Measurements from ENCODE around the gene TNFRSF18.

TNFRSF18 gene

DNA sequence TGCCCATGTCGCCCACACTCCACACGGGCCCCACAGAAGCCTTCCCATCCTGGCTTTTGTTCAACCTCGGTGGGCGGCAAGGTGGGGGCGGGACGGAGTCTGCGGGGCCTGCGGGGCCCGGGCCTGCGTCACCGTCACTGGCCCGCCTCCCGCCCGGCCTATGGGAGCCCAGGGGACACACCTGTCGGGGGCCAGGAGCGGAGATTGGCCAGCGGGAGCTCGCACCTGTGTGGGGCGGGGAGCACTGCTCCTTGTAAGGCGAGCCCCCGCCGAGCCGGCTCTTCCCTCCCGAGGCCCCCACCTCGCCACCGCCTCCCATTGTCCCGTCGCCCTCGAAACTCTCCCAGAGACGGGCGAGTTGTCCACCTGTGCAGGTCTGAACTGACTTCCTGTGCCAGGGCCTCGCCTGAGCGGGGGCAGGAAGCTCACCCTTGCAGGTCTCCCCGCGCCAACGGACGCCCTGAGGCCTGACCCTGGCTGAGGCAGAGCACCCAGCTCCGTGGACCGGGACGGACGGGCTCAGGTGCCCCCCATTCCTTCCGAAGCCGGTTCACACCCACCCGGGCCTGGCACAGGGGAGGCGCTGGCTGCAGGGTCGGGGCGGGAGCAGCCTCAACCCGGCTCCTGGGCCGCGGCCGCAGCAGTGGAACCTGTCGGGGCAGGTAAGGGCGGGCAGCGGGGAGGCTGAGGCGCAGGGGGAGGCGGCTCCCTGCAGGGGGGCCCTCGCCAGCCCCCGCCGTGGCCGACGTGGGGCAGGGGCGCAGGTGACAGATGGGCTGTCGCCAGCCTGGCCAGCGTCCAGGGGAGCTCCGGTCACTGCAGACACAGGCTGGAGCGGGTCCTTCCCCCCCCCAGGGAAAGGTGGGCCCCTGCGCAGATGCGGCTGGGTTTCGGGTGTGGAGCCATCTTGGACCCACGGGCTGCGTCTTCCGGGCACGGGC lies 43.5 kb downstream of the TNFRSF18 start:
- no peak for DNase-seq

GRCh38 chr1:1161683-1162079 lies 44.7 kb downstream of the TNFRSF18 start:
- DNase-seq: no peak

DNA sequence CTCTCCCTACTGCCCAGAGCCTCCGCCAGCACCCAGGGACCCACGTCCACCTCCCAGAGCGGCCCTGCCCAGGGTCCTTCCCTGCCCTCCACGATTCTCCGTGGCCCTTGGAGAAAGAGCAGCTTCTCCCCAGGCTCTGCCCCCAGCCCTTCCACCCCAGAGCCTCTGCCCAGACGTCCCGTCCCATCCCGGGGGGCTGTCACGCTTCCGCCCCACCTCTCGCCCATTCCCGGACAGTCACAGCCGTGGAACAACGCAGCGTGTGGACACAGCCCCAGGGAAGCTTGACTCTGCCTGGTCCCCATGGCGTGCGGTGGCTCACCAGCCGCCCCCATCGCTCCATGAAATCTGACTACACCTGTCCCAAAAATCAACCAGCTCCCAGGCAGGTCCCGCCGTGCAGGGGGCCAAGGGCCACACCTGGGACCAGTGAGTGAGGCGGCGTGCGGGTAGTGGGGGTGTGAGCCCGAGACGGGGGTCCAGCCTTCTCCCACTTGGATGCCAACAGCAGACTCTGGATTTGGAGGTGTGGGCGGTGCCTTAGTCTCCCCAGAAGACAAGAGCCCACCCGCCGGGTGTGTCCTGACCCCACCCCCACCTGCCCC lies 45.2 kb downstream of the TNFRSF18 start:
- no peak for DNase-seq

- DNase-seq: no peak
These were observed 46.0 kb downstream of the TNFRSF18 start for GRCh38 chr1:1160281-1160930.

- DNase-seq: peak; percentile 71
These were observed 48.3 kb downstream of the TNFRSF18 start for GRCh38 chr1:1157914-1158710.

DNA sequence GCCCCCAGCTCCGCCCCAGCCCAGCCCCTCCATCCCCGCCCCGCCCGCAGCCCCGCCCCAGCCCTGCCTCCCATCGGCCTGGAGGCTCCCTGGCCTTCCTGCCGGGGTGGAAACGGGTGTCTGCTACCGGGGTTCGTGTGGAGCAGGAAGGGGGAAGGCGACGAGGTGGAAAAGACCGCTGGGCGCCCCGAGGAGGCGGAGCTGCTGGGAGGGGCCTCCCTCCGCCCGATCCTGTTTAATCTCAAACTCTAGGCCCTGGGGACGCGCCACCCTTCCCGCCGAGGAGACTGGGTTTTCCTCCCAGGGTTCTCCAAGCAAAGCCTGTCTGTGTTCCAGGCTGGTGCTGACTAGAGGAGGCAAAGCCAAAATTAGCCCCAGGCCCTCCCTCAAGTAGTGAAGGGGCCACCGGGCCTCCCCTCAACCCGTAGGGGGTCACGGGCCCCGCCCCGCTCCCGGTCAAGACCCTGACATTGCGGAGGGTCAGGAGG lies 48.9 kb downstream of the TNFRSF18 start:
- DNase-seq: peak; percentile 83

DNA sequence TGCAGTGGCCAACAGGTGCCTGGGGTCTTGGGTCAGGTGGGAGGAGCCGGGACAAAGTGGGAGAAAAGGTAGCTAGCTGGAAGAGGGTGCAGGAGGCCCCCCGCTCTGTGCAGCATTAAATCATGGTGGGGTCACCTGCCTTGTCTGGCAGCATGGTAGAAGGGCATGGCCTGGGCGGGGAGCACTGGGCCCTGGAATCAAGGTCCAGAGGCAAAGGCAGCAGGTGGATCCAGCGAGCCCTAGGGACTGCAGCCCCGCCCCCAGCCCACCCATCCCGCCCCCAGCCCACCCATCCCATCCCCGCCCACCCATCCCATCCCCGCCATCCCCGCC lies 49.4 kb downstream of the TNFRSF18 start:
- no peak for DNase-seq

- DNase-seq: no peak
These were observed 50.0 kb downstream of the TNFRSF18 start for GRCh38 chr1:1156140-1157032.

- no peak for DNase-seq
These were observed 51.1 kb downstream of the TNFRSF18 start for GRCh38 chr1:1155258-1155657.

DNA sequence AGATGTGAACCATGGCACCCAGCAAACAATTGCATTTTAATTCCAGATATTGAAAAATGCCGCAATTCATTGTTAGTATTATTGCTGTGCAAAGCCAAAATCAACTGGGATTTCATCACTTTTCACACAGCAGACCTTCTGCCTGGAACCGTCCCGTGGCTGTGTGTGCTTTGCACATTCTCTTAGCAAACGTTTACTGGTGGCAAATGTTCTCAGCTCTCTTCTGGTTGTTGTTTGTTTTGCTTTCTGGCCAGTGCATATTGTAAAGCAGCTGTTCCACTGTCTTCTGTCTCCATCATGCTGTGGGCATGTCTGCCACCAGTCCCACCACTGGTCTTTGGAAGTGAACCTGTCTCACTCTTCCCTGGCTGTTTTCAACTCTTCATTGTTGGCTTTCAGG lies 52.5 kb downstream of the TNFRSF18 start:
- DNase-seq: no peak
